ENCODE data around the gene ALDH1A3.

ALDH1A3 gene

GRCh38 chr15:100885116-100885515, 5.5 kb downstream of the ALDH1A3 start:
- no peak for DNase-seq

- no peak for DNase-seq
Observed at GRCh38 chr15:100885811-100886210, 6.2 kb downstream of the ALDH1A3 start.

- DNase-seq, result no peak
Observed at GRCh38 chr15:100887211-100887913, 7.7 kb downstream of the ALDH1A3 start.

- DNase-seq, result no peak
Observed at GRCh38 chr15:100889385-100890050, 9.9 kb downstream of the ALDH1A3 start.

- DNase-seq, result no peak
Observed at GRCh38 chr15:100890051-100890720, 10.6 kb downstream of the ALDH1A3 start.

GRCh38 chr15:100890850-100891249, 11.2 kb downstream of the ALDH1A3 start:
- DNase-seq, result no peak

GRCh38 chr15:100891307-100892012, 11.8 kb downstream of the ALDH1A3 start:
- no peak for DNase-seq

GRCh38 chr15:100892013-100892355, 12.4 kb downstream of the ALDH1A3 start:
- no peak for DNase-seq

GRCh38 chr15:100893261-100893963, 13.8 kb downstream of the ALDH1A3 start:
- no peak for DNase-seq

GRCh38 chr15:100893964-100894295, 14.3 kb downstream of the ALDH1A3 start:
- no peak for DNase-seq

GRCh38 chr15:100895721-100896120, 16.1 kb downstream of the ALDH1A3 start:
- DNase-seq, result no peak

GRCh38 chr15:100897221-100898151, 17.9 kb downstream of the ALDH1A3 start:
- DNase-seq, result no peak

GRCh38 chr15:100898152-100898490, 18.5 kb downstream of the ALDH1A3 start:
- DNase-seq, result no peak

- DNase-seq, result no peak
Observed at GRCh38 chr15:100898661-100899462, 19.2 kb downstream of the ALDH1A3 start.

GRCh38 chr15:100899601-100900000, 20.0 kb downstream of the ALDH1A3 start:
- DNase-seq, result no peak

GRCh38 chr15:100900136-100900794, 20.6 kb downstream of the ALDH1A3 start:
- no peak for DNase-seq

- no peak for DNase-seq
Observed at GRCh38 chr15:100900795-100901169, 21.2 kb downstream of the ALDH1A3 start.

- DNase-seq, result no peak
Observed at GRCh38 chr15:100901296-100901695, 21.7 kb downstream of the ALDH1A3 start.

- no peak for DNase-seq
Observed at GRCh38 chr15:100901702-100902435, 22.2 kb downstream of the ALDH1A3 start.

Measured in MV-4-11 (cell line).